H1 (cell line): ENCODE data around the gene RAB14. TPM values are rescaled to one million over a fixed set of nuclear protein-coding genes. Genes with fewer than 3 reads are reported as not detected.

Experiments used
- CTCF ChIA-PET: fragments of 300-600 bp; sonication (Branson Sonifier 250); formaldehyde crosslinking; loops from one replicate; lab custom pipeline; 2021; ENCODE audit not compliant: partially characterized antibody; lab: Charles Lee
- POLR2A ChIA-PET: fragments of 300-600 bp; sonication (Branson Sonifier 250); formaldehyde crosslinking; loops from one replicate; lab custom pipeline; 2021; ENCODE audit warnings: inconsistent platforms; ENCODE audit not compliant: partially characterized antibody; lab: Charles Lee
- DNase-seq, 2 experiments: peaks; one replicate each; pipeline versions ENCODE4 v3.0.0 to v3.0.0-alpha.2; 2010 to 2022; ENCODE audit warnings: low spot score in 2 of 2, low read depth in 1 of 2, mixed read lengths in 1 of 2
- FAIRE-seq: peaks from 2 replicates; lab custom pipeline; 2011; peaks lifted over from hg19 to GRCh38; lab: Jason Lieb, UNC
- H2AFZ ChIP-seq: 2 replicates; pipeline ENCODE4 v1.8.1; 2012; ENCODE audit warnings: low read length, inconsistent platforms
- H2AK5ac ChIP-seq: 2 replicates; pipeline ENCODE4 v1.6.1; 2013; ENCODE audit warnings: low read depth, low read length
- H2BK120ac ChIP-seq: replicated peaks from 2 replicates; pipeline ENCODE3; 2013; ENCODE audit warnings: low read depth, low read length, inconsistent platforms
- H2BK12ac ChIP-seq: 2 replicates; pipeline ENCODE4 v1.6.1; 2013; ENCODE audit warnings: low read depth, low read length
- H2BK15ac ChIP-seq: 2 replicates; pipeline ENCODE4 v1.6.1; 2013; ENCODE audit warnings: low read length
- H2BK20ac ChIP-seq: 2 replicates; pipeline ENCODE4 v1.6.1; 2013; ENCODE audit warnings: low read length
- H2BK5ac ChIP-seq: 2 replicates; pipeline ENCODE4 v1.6.1; 2013; ENCODE audit warnings: low read depth, low read length
- H3K14ac ChIP-seq: 2 replicates; pipeline ENCODE4 v1.6.1; 2013; ENCODE audit warnings: inconsistent platforms; ENCODE audit not compliant: insufficient read length
- H3K18ac ChIP-seq: 2 replicates; pipeline ENCODE4 v1.6.1; 2013; ENCODE audit warnings: low read length; ENCODE audit errors: extremely low read depth
- H3K23ac ChIP-seq: 2 replicates; pipeline ENCODE4 v1.6.1; 2013; ENCODE audit warnings: inconsistent platforms; ENCODE audit not compliant: insufficient read length
- H3K23me2 ChIP-seq: 2 replicates; pipeline ENCODE4 v1.6.1; 2013; ENCODE audit warnings: low read depth, low read length
- H3K27ac ChIP-seq: 2 replicates; pipeline ENCODE4 v1.6.1; 2011; ENCODE audit warnings: low read depth, low read length, inconsistent platforms
- H3K27me3 ChIP-seq, 4 experiments: replicated peaks in 1 of 4; 1 replicate in 1 of 4; 2 replicates in 3 of 4; pipeline versions ENCODE4 v1.6.1 to v1.8.1; 2011 to 2013; ENCODE audit warnings: low read length in 3 of 4, mild to moderate bottlenecking in 3 of 4, inconsistent platforms in 2 of 4, mixed read lengths in 2 of 4, moderate library complexity in 1 of 4; ENCODE audit not compliant: control insufficient read depth in 3 of 4, insufficient read depth in 3 of 4; ENCODE audit errors: extremely low read depth in 1 of 4
- H3K36me3 ChIP-seq, 4 experiments: 2 replicates each; pipeline versions ENCODE4 v1.6.1 to v1.8.1; 2011 to 2013; ENCODE audit warnings: mild to moderate bottlenecking in 4 of 4, low read length in 3 of 4, moderate library complexity in 2 of 4, control low read depth in 1 of 4, inconsistent platforms in 1 of 4; ENCODE audit not compliant: insufficient read depth in 4 of 4, control insufficient read depth in 2 of 4
- H3K4ac ChIP-seq: replicated peaks from 2 replicates; pipeline ENCODE3; 2013; ENCODE audit warnings: low read length, low read depth, mixed read lengths, inconsistent platforms; ENCODE audit not compliant: insufficient read length
- H3K4me1 ChIP-seq, 4 experiments: replicated peaks in 1 of 4; 1 replicate in 1 of 4; 2 replicates in 3 of 4; pipeline versions ENCODE4 v1.6.1 to v1.8.1; 2011 to 2013; ENCODE audit warnings: low read length in 3 of 4, inconsistent platforms in 2 of 4, mixed read lengths in 1 of 4; ENCODE audit not compliant: insufficient read depth in 4 of 4, control insufficient read depth in 3 of 4
- H3K4me2 ChIP-seq, 2 experiments: 2 replicates each; pipeline versions ENCODE4 v1.6.1 to v1.8.1; 2011 to 2013; ENCODE audit warnings: low read depth in 2 of 2, low read length in 2 of 2, control low read depth in 1 of 2, inconsistent platforms in 1 of 2, mild to moderate bottlenecking in 1 of 2; ENCODE audit not compliant: insufficient read depth in 1 of 2
- H3K4me3 ChIP-seq, 4 experiments: fragments of 200-600, 300-600 bp in 1 of 4; sonication (generic), shearing (Covaris generic), sonication (Bioruptor Twin) in 1 of 4; 2 replicates each; pipeline versions ENCODE4 v1.5.1 to v1.8.1; 2011 to 2016; ENCODE audit warnings: low read length in 4 of 4, low read depth in 3 of 4, control low read depth in 2 of 4, inconsistent platforms in 2 of 4, mild to moderate bottlenecking in 2 of 4, mixed read lengths in 1 of 4, moderate library complexity in 1 of 4; ENCODE audit not compliant: insufficient read depth in 2 of 4; ENCODE audit errors: extremely low read depth in 1 of 4
- H3K56ac ChIP-seq: replicated peaks from 2 replicates; pipeline ENCODE3; 2013; ENCODE audit warnings: low read depth, mild to moderate bottlenecking, mixed read lengths, low read length, inconsistent platforms; ENCODE audit not compliant: insufficient read length
- H3K79me1 ChIP-seq: 2 replicates; pipeline ENCODE4 v1.6.1; 2013; ENCODE audit warnings: low read depth, low read length, control low read depth
- H3K79me2 ChIP-seq, 2 experiments: 2 replicates each; pipeline versions ENCODE4 v1.6.1 to v1.8.1; 2012 to 2013; ENCODE audit warnings: low read length in 2 of 2, mild to moderate bottlenecking in 2 of 2, inconsistent platforms in 1 of 2; ENCODE audit not compliant: insufficient read depth in 2 of 2, control insufficient read depth in 1 of 2
- H3K9ac ChIP-seq, 4 experiments: replicated peaks in 1 of 4; 1 replicate in 1 of 4; 2 replicates in 3 of 4; pipeline versions ENCODE4 v1.6.1 to v1.8.1; 2011 to 2013; ENCODE audit warnings: low read depth in 3 of 4, low read length in 3 of 4, control low read depth in 2 of 4, mild to moderate bottlenecking in 2 of 4, moderate library complexity in 2 of 4, inconsistent platforms in 1 of 4; ENCODE audit errors: extremely low read depth in 1 of 4
- H3K9me3 ChIP-seq, 2 experiments: 2 replicates each; pipeline versions ENCODE4 v1.6.1 to v1.8.1; 2012 to 2013; ENCODE audit warnings: mild to moderate bottlenecking in 2 of 2, moderate library complexity in 2 of 2, control low read depth in 1 of 2, inconsistent platforms in 1 of 2, low read depth in 1 of 2, low read length in 1 of 2, mixed read lengths in 1 of 2; ENCODE audit not compliant: insufficient read depth in 2 of 2
- H4K20me1 ChIP-seq, 2 experiments: replicated peaks in 1 of 2; 2 replicates each; pipeline versions ENCODE3 to v1.8.1; 2011 to 2013; ENCODE audit warnings: inconsistent platforms in 2 of 2, low read length in 2 of 2, mild to moderate bottlenecking in 1 of 2; ENCODE audit not compliant: insufficient read depth in 2 of 2, control insufficient read depth in 1 of 2
- H4K5ac ChIP-seq: 2 replicates; pipeline ENCODE4 v1.6.1; 2013; ENCODE audit warnings: low read length, low read depth, mixed read lengths, inconsistent platforms; ENCODE audit not compliant: insufficient read length
- H4K8ac ChIP-seq: 2 replicates; pipeline ENCODE4 v1.8.0; 2013; ENCODE audit warnings: mild to moderate bottlenecking, moderate library complexity, low read length, inconsistent platforms; ENCODE audit not compliant: insufficient read depth; ENCODE audit errors: extremely low read depth
- H4K91ac ChIP-seq: replicated peaks from 2 replicates; pipeline ENCODE3; 2013; ENCODE audit warnings: low read length, mixed read lengths, inconsistent platforms; ENCODE audit not compliant: insufficient read length
- CBX8 ChIP-seq: fragments of 300-800, 300-1000 bp; sonication (generic); IDR thresholded peaks from 2 replicates; pipeline ENCODE4 v1.7.1; 2016; ENCODE audit warnings: low read depth, low read length, borderline replicate concordance
- CTCF ChIP-seq, 3 experiments: IDR thresholded peaks; 1 replicate in 2 of 3; 2 replicates in 1 of 3; pipeline versions ENCODE4 v1.5.1 to v1.6.1; 2011; ENCODE audit warnings: low read length in 3 of 3, mild to moderate bottlenecking in 3 of 3, inconsistent platforms in 2 of 3, low read depth in 1 of 3, moderate library complexity in 1 of 3; ENCODE audit not compliant: insufficient read depth in 1 of 3; ENCODE audit errors: control extremely low read depth in 1 of 3
- EGR1 ChIP-seq: IDR thresholded peaks from 2 replicates; pipeline ENCODE4 v1.6.1; 2011; ENCODE audit warnings: low read depth, low read length, borderline replicate concordance
- FOSL1 ChIP-seq: IDR thresholded peaks from 2 replicates; pipeline ENCODE4 v1.6.1; 2011; ENCODE audit warnings: mild to moderate bottlenecking, low read depth, low read length, moderate library complexity; ENCODE audit not compliant: insufficient read depth
- JUN ChIP-seq: IDR thresholded peaks from 2 replicates; pipeline ENCODE4 v1.6.1; 2011; ENCODE audit warnings: low read depth, mild to moderate bottlenecking, improper control_type of control experiment, low read length
- RNF2 ChIP-seq: fragments of 200-900, 300-1000 bp; sonication (generic); IDR thresholded peaks from 2 replicates; pipeline ENCODE4 v1.7.1; 2016; ENCODE audit warnings: borderline replicate concordance, low read depth, mild to moderate bottlenecking, antibody characterized with exemption, low read length; ENCODE audit not compliant: poor library complexity, severe bottlenecking; ENCODE audit errors: missing control alignments
- TBP ChIP-seq: IDR thresholded peaks from 2 replicates; pipeline ENCODE4 v1.6.1; 2011; ENCODE audit warnings: low read depth, low read length, improper control_type of control experiment
- USF2 ChIP-seq: IDR thresholded peaks from 2 replicates; pipeline ENCODE4 v1.6.1; 2011; ENCODE audit warnings: low read length, improper control_type of control experiment
- WGBS, 2 experiments: shearing (Covaris generic) in 1 of 2; methylation state at CpG; one replicate each; pipeline versions ENCODE4 v1.1.6 to v1.1.7; 2013 to 2015; ENCODE audit warnings: low lambda C conversion rate in 2 of 2, mixed read lengths in 2 of 2, inconsistent platforms in 1 of 2, low coverage in 1 of 2, missing lambda C conversion rate in 1 of 2; ENCODE audit not compliant: insufficient replicate concordance in 2 of 2, insufficient coverage in 1 of 2, insufficient read length in 1 of 2; ENCODE audit errors: extremely low coverage in 1 of 2, missing lambda C conversion rate in 1 of 2; 5-methylcytosine and 5-hydroxymethylcytosine counted together
- polyA plus RNA-seq, 7 experiments: library from polyadenylated mRNA; depleted of rRNA in 3 of 7; stranded (reverse) in 5 of 7; unstranded in 2 of 7; fragments of >200 nt in 5 of 7; fragments of 200-250 nt in 2 of 7; gene quantifications; 1 replicate in 5 of 7; 2 replicates in 1 of 7; 4 replicates in 1 of 7; pipeline versions ENCODE4 v1.2.1 to v1.2.3, GENCODE V29; 2011 to 2013; ENCODE audit warnings: missing spikeins in 2 of 7, mixed read lengths in 2 of 7
- total RNA-seq: library from RNA; stranded (reverse); fragmentation: NEBNext Ultra II Directional; extraction: Animal tissue kit (Norgen Biotek cat#: 25700); gene quantifications from 2 replicates; pipeline ENCODE4 v1.2.1, GENCODE V29; 2021

RAB14 gene
- total and polyA plus RNA-seq, 2 of the 8 experiments (the other 6 are each of a cell fraction or from before 2014, with no cell fraction given) = 9.1 to 44.8 TPM

- no peaks in the 10 kb centered on the region for H3K79me2 ChIP-seq
- no peaks in the 10 kb centered on the region for H3K79me1 ChIP-seq
- H2AFZ ChIP-seq = no peak overlapping the region
- no peak overlapping the region for H2BK15ac ChIP-seq
- FAIRE-seq (no peak), DNase-seq (no peak)
- no peaks in the 10 kb centered on the region for H3K27me3 ChIP-seq
- no peak overlapping the region for H4K91ac ChIP-seq
- no peak overlapping the region for H3K9ac ChIP-seq
- no peak overlapping the region for H4K8ac ChIP-seq
- ChIA-PET CTCF (interaction anchor here (0.6 to 1.5 kb wide), 2 partner anchors 163 to 407 kb away, joined by 3 to 4 read pairs; no protein-coding TSS in a partner anchor), POLR2A (no interaction called here)
- H2BK5ac ChIP-seq = no peak overlapping the region
- no peak overlapping the region for H3K18ac ChIP-seq
- H3K27ac ChIP-seq = no peak overlapping the region
- no peak overlapping the region for H3K56ac ChIP-seq
- no peaks in the 10 kb centered on the region for H4K20me1 ChIP-seq
- no peak overlapping the region for H2BK12ac ChIP-seq
- H3K4me3 ChIP-seq = no peak overlapping the region
- 82% methylated on average over 2 of the region's 2 CpGs; no CpG with 5 or more reads in 1 of the 2 experiments for WGBS, 2 experiments
- no peak overlapping the region for H2BK120ac ChIP-seq
- H3K4ac ChIP-seq = no peak overlapping the region
- no peak overlapping the region for H3K23ac ChIP-seq
- TF ChIP-seq FOSL1 (no peak), JUN (no peak), USF2 (no peak), CTCF (IDR thresholded peaks at IDR 0.05; ENCODE audit: control extremely low read depth in 1 of 3, insufficient read depth in 1 of 3, low read depth in 1 of 3, low read length in 3 of 3) (no peak), EGR1 (no peak), TBP (no peak), CBX8 (no peak), RNF2 (no peak)
- no peak overlapping the region for H3K4me2 ChIP-seq
- H3K9me3 ChIP-seq = no peaks in the 10 kb centered on the region
- no peak overlapping the region for H2BK20ac ChIP-seq
- H3K23me2 ChIP-seq = no peaks in the 10 kb centered on the region; the same call in 1 of the 2 replicates
- H3K36me3 ChIP-seq = peaks cover 0 to 12% (median 3%) of the 10 kb centered on the region in 4 experiments; a peak in 5 of 8 replicates
- H3K4me1 ChIP-seq = peaks cover 0 to 3% (median 0%) of the 10 kb centered on the region in 4 experiments; a peak in 1 of 7 replicates
- no peak overlapping the region for H3K14ac ChIP-seq
- no peak overlapping the region for H4K5ac ChIP-seq
- no peak overlapping the region for H2AK5ac ChIP-seq
Observed at GRCh38 chr9:121143771-121144170, 57.9 kb downstream of the RAB14 start.
